HCT116 (cell line): ENCODE results near the gene CSTPP1. TPM values are rescaled to one million over a fixed set of nuclear protein-coding genes. Genes with fewer than 3 reads are reported as not detected.

ENCODE experiments used
- ATAC-seq: fragments of 200-7000 bp; cut with Tn5 transposase; 2 replicates; pipeline ENCODE4 v1.9.1; 2020; ENCODE audit warnings: mild to moderate bottlenecking, moderate library complexity
- BruUV-seq: library from RNA; stranded (reverse); fragments of 400-500 nt; replicated peaks from 2 replicates; lab custom pipeline; 2021; lab: Mats Ljungman, UMichigan
- CTCF ChIA-PET: fragments of 300-600 bp; sonication (Branson Sonifier 250); formaldehyde crosslinking; loops from one replicate; lab custom pipeline; 2021; ENCODE audit warnings: antibody characterized with exemption; lab: Charles Lee
- POLR2A ChIA-PET: fragments of 300-600, 350-600 bp; sonication (Branson Sonifier 250); formaldehyde crosslinking; loops from one replicate; lab custom pipeline; 2021; ENCODE audit warnings: antibody characterized with exemption; lab: Charles Lee
- RAD21 ChIA-PET, 2 experiments: fragments of 300-600 bp; sonication (Branson Sonifier 250); formaldehyde crosslinking; loops; one replicate each; lab custom pipeline; 2023; ENCODE audit warnings: low total read pairs in 2 of 2; ENCODE audit not compliant: uncharacterized antibody in 2 of 2, unreplicated experiment in 2 of 2, low non-redundant PET in 1 of 2; lab: Charles Lee
- DNase-seq: peaks from one replicate; pipeline ENCODE4 v3.0.0-alpha.2; 2010; ENCODE audit warnings: low read depth, low spot score
- H2AFZ ChIP-seq: fragments of 200-600 bp; shearing (Covaris generic), sonication (generic); 2 replicates; pipeline ENCODE4 v1.6.1; 2017; ENCODE audit warnings: low read depth, mixed run types, mixed read lengths, antibody characterized with exemption, low read length; ENCODE audit not compliant: poor library complexity, severe bottlenecking
- H3K27ac ChIP-seq: 2 replicates; pipeline ENCODE4 v1.5.1; 2012; ENCODE audit warnings: low read depth, low read length
- H3K27me3 ChIP-seq: fragments of 200-600 bp; sonication (generic); 2 replicates; pipeline ENCODE4 v1.6.1; 2016; ENCODE audit warnings: mixed run types, low read length, mixed read lengths; ENCODE audit not compliant: insufficient read depth
- H3K36me3 ChIP-seq, 2 experiments: fragments of 200-500 bp in 1 of 2; fragments of 200-600 bp in 1 of 2; sonication (Bioruptor generic) in 1 of 2; sonication (generic) in 1 of 2; 2 replicates each; pipeline versions ENCODE4 v1.5.1 to v1.6.1; 2014 to 2016; ENCODE audit warnings: low read length in 2 of 2, inconsistent platforms in 1 of 2, mixed read lengths in 1 of 2, mixed run types in 1 of 2; ENCODE audit not compliant: insufficient read depth in 2 of 2, control insufficient read depth in 1 of 2
- H3K4me1 ChIP-seq, 2 experiments: fragments of 200-600 bp in 1 of 2; sonication (generic) in 1 of 2; 2 replicates each; pipeline versions ENCODE4 v1.5.1 to v1.6.1; 2012 to 2017; ENCODE audit warnings: low read length in 2 of 2, inconsistent platforms in 1 of 2, mild to moderate bottlenecking in 1 of 2, mixed read lengths in 1 of 2, mixed run types in 1 of 2, moderate library complexity in 1 of 2; ENCODE audit not compliant: insufficient read depth in 2 of 2, control insufficient read depth in 1 of 2
- H3K4me2 ChIP-seq: fragments of 200-600 bp; sonication (generic); 2 replicates; pipeline ENCODE4 v1.6.1; 2017; ENCODE audit warnings: mixed run types, low read length, mixed read lengths
- H3K4me3 ChIP-seq, 2 experiments: fragments of 200-600 bp in 1 of 2; sonication (generic) in 1 of 2; replicated peaks in 1 of 2; 2 replicates each; pipeline ENCODE4 v1.5.1; 2011 to 2016; ENCODE audit warnings: low read length in 2 of 2, control low read depth in 1 of 2, low read depth in 1 of 2, mild to moderate bottlenecking in 1 of 2, mixed read lengths in 1 of 2, mixed run types in 1 of 2
- H3K79me2 ChIP-seq: fragments of 200-600 bp; sonication (generic); 2 replicates; pipeline ENCODE4 v1.6.1; 2017; ENCODE audit warnings: mild to moderate bottlenecking, mixed run types, low read length, moderate library complexity, mixed read lengths; ENCODE audit not compliant: insufficient read depth
- H3K9ac ChIP-seq: fragments of 200-600 bp; sonication (generic); 2 replicates; pipeline ENCODE4 v1.6.1; 2016; ENCODE audit warnings: low read length, mixed read lengths
- H3K9me2 ChIP-seq: fragments of 200-600 bp; sonication (generic), shearing (Covaris generic); 2 replicates; pipeline ENCODE4 v1.6.1; 2017; ENCODE audit warnings: mixed run types, mild to moderate bottlenecking, moderate library complexity; ENCODE audit not compliant: insufficient read depth
- H3K9me3 ChIP-seq, 2 experiments: fragments of 200-500 bp in 1 of 2; fragments of 200-600 bp in 1 of 2; sonication (Bioruptor generic) in 1 of 2; sonication (generic) in 1 of 2; 2 replicates each; pipeline ENCODE4 v1.6.1; 2014 to 2017; ENCODE audit warnings: low read length in 2 of 2, mixed read lengths in 2 of 2, inconsistent platforms in 1 of 2, low read depth in 1 of 2, mild to moderate bottlenecking in 1 of 2, mixed run types in 1 of 2, moderate library complexity in 1 of 2; ENCODE audit not compliant: control insufficient read depth in 1 of 2, insufficient read depth in 1 of 2
- H4K20me1 ChIP-seq: fragments of 200-600 bp; sonication (generic), shearing (Covaris generic); 2 replicates; pipeline ENCODE4 v1.6.1; 2017; ENCODE audit warnings: mixed run types, mild to moderate bottlenecking, moderate library complexity; ENCODE audit not compliant: insufficient read depth
- CBX3 ChIP-seq: IDR thresholded peaks from 2 replicates; pipeline ENCODE4 v1.6.1; 2012; ENCODE audit warnings: low read depth
- CEBPB ChIP-seq: IDR thresholded peaks from 2 replicates; pipeline ENCODE4 v1.6.1; 2012; ENCODE audit warnings: low read depth
- EZH2 ChIP-seq: fragments of 200-600 bp; sonication (generic); IDR thresholded peaks from 2 replicates; pipeline ENCODE4 v1.6.1; 2017; ENCODE audit warnings: antibody characterized with exemption, mixed run types
- EZH2phosphoT487 ChIP-seq: fragments of 200-600 bp; IDR thresholded peaks from 2 replicates; pipeline ENCODE4 v1.6.1; 2018; ENCODE audit warnings: antibody characterized with exemption, borderline replicate concordance
- FOSL1 ChIP-seq: IDR thresholded peaks from 2 replicates; pipeline ENCODE4 v1.6.1; 2012; ENCODE audit warnings: low read depth
- POLR2A ChIP-seq: IDR thresholded peaks from 2 replicates; pipeline ENCODE4 v1.7.0; 2011; ENCODE audit warnings: borderline replicate concordance; ENCODE audit not compliant: insufficient read depth, insufficient read length; ENCODE audit errors: extremely low read depth
- POLR2AphosphoS5 ChIP-seq: IDR thresholded peaks from 2 replicates; pipeline ENCODE4 v1.6.1; 2011; ENCODE audit warnings: mild to moderate bottlenecking, low read depth, low read length, moderate library complexity
- SIN3A ChIP-seq: IDR thresholded peaks from 2 replicates; pipeline ENCODE4 v1.6.1; 2012; ENCODE audit warnings: low read depth
- SRF ChIP-seq: IDR thresholded peaks from 2 replicates; pipeline ENCODE4 v1.6.1; 2012; ENCODE audit warnings: low read depth
- YY1 ChIP-seq: IDR thresholded peaks from 2 replicates; pipeline ENCODE4 v1.6.1; 2011; ENCODE audit warnings: low read length, low read depth, moderate library complexity, mild to moderate bottlenecking; ENCODE audit not compliant: insufficient replicate concordance; ENCODE audit errors: extremely low read depth
- ZFX ChIP-seq: fragments of 450-650 bp; IDR thresholded peaks from 2 replicates; pipeline ENCODE4 v1.6.1; 2017
- intact Hi-C: fragments of 100-400 bp; cut with micrococcal nuclease; formaldehyde crosslinking; loops from 2 replicates; pipeline ENCODE4 v1.10.0; 2022
- total RNA-seq: library from RNA; stranded (reverse); gene quantifications from one replicate; pipeline ENCODE4 v1.2.1, GENCODE V29; 2021; ENCODE audit not compliant: unreplicated experiment
- TF ChIP-seq, protein P1 (sequence below): IDR thresholded peaks from 2 replicates; pipeline ENCODE4 v1.6.1; 2012
- TF ChIP-seq, protein P2 (sequence below): IDR thresholded peaks from 2 replicates; pipeline ENCODE4 v1.6.1; 2012
- TF ChIP-seq, protein P3 (sequence below): IDR thresholded peaks from 2 replicates; pipeline ENCODE4 v1.6.1; 2012; ENCODE audit warnings: low read depth
- TF ChIP-seq, protein P4 (sequence below): IDR thresholded peaks from 2 replicates; pipeline ENCODE4 v1.6.1; 2011; ENCODE audit warnings: mild to moderate bottlenecking, low read length, moderate library complexity; ENCODE audit not compliant: insufficient replicate concordance; ENCODE audit errors: extremely low read depth

The CSTPP1 gene
- total RNA-seq, 1 experiment from 2014 or later, result 24.7 TPM

DNA sequence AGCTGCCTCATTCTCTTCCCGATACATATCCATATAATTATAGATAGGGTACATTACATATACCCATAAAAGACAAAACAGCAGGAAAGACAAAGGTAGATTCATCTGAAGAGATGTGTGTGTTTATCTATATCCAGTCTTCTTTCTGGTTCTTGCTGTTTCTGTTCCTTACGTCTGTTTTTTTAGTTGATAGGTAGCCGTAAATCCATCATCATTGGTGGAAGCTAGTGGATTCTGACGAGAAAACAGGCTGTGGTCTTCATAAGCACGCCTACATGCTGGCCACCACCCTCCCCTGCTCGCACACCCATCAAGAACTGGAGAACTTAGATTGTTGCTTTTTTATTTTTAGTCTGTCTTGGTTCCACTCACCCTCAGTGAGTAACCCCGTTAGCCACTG lies 188.5 kb downstream of the CSTPP1 start:
- no peaks in the 10 kb centered on the region for H3K9me3 ChIP-seq
- CTCF ChIA-PET, result no interaction called here
- H3K9ac ChIP-seq, result no peak overlapping the region
- no peak for ATAC-seq
- RAD21 ChIA-PET, result no interaction called here
- POLR2A ChIA-PET, result no interaction called here
- H3K9me2 ChIP-seq, result no peaks in the 10 kb centered on the region
- intact Hi-C loops, result no loop called here
- H3K79me2 ChIP-seq, result no peaks in the 10 kb centered on the region
- H3K4me1 ChIP-seq, result no peaks in the 10 kb centered on the region
- no peak overlapping the region for H3K4me3 ChIP-seq
- TF ChIP-seq SIN3A (no peak), EZH2 (no peak), SRF (no peak), EZH2phosphoT487 (no peak), CEBPB (no peak), FOSL1 (no peak), POLR2A (no peak), POLR2AphosphoS5 (no peak), CBX3 (no peak), ZFX (no peak), YY1 (no peak)
- TF ChIP-seq, protein P1, sequence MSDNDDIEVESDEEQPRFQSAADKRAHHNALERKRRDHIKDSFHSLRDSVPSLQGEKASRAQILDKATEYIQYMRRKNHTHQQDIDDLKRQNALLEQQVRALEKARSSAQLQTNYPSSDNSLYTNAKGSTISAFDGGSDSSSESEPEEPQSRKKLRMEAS, result no peak
- TF ChIP-seq, protein P2, sequence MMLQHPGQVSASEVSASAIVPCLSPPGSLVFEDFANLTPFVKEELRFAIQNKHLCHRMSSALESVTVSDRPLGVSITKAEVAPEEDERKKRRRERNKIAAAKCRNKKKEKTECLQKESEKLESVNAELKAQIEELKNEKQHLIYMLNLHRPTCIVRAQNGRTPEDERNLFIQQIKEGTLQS, result no peak
- TF ChIP-seq, protein P3, sequence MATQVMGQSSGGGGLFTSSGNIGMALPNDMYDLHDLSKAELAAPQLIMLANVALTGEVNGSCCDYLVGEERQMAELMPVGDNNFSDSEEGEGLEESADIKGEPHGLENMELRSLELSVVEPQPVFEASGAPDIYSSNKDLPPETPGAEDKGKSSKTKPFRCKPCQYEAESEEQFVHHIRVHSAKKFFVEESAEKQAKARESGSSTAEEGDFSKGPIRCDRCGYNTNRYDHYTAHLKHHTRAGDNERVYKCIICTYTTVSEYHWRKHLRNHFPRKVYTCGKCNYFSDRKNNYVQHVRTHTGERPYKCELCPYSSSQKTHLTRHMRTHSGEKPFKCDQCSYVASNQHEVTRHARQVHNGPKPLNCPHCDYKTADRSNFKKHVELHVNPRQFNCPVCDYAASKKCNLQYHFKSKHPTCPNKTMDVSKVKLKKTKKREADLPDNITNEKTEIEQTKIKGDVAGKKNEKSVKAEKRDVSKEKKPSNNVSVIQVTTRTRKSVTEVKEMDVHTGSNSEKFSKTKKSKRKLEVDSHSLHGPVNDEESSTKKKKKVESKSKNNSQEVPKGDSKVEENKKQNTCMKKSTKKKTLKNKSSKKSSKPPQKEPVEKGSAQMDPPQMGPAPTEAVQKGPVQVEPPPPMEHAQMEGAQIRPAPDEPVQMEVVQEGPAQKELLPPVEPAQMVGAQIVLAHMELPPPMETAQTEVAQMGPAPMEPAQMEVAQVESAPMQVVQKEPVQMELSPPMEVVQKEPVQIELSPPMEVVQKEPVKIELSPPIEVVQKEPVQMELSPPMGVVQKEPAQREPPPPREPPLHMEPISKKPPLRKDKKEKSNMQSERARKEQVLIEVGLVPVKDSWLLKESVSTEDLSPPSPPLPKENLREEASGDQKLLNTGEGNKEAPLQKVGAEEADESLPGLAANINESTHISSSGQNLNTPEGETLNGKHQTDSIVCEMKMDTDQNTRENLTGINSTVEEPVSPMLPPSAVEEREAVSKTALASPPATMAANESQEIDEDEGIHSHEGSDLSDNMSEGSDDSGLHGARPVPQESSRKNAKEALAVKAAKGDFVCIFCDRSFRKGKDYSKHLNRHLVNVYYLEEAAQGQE, result no peak
- TF ChIP-seq, protein P4, sequence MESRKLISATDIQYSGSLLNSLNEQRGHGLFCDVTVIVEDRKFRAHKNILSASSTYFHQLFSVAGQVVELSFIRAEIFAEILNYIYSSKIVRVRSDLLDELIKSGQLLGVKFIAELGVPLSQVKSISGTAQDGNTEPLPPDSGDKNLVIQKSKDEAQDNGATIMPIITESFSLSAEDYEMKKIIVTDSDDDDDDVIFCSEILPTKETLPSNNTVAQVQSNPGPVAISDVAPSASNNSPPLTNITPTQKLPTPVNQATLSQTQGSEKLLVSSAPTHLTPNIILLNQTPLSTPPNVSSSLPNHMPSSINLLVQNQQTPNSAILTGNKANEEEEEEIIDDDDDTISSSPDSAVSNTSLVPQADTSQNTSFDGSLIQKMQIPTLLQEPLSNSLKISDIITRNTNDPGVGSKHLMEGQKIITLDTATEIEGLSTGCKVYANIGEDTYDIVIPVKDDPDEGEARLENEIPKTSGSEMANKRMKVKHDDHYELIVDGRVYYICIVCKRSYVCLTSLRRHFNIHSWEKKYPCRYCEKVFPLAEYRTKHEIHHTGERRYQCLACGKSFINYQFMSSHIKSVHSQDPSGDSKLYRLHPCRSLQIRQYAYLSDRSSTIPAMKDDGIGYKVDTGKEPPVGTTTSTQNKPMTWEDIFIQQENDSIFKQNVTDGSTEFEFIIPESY, result no peak
- no peak overlapping the region for H3K4me2 ChIP-seq
- no peak overlapping the region for H2AFZ ChIP-seq
- no peaks in the 10 kb centered on the region for H3K36me3 ChIP-seq
- H3K27me3 ChIP-seq, result no peaks in the 10 kb centered on the region
- no peak overlapping the region for H3K27ac ChIP-seq
- no TSS peak for BruUV-seq
- no peaks in the 10 kb centered on the region for H4K20me1 ChIP-seq
- DNase-seq, result no peak
